ENCODE data around the gene SELENOO. TPM values are rescaled to one million over a fixed set of nuclear protein-coding genes. Genes with fewer than 3 reads are reported as not detected.

Gene SELENOO
- total and polyA plus RNA-seq, 2 of the 13 experiments (the other 11 are each of a cell fraction or from before 2014, with no cell fraction given): 14.4 to 19.0 TPM

- TF ChIP-seq HNF4A (CRISPR knock-in tag; IDR thresholded peaks at IDR 0.05) (peak; percentile 70), HNF4G (IDR thresholded peaks at IDR 0.05; ENCODE audit: borderline replicate concordance, low read depth, low read length) (peak; percentile 64; the same call in 1 of the 2 replicates), HNF4G (CRISPR knock-in tag; IDR thresholded peaks at IDR 0.05; ENCODE audit: borderline replicate concordance, low read depth) (no peak), NFE2L1 (CRISPR knock-in tag; IDR thresholded peaks at IDR 0.05; ENCODE audit: borderline replicate concordance) (no peak), ZBTB4 (CRISPR knock-in tag; IDR thresholded peaks at IDR 0.05; ENCODE audit: borderline replicate concordance) (0 out of 2 replicates have a peak, but pooled peaks have one; percentile 68), NONO (IDR thresholded peaks at IDR 0.05) (no peak), NONO (CRISPR knock-in tag; conservative IDR thresholded peaks at IDR 0.05) (0 out of 2 replicates have a peak, but pooled peaks have one; percentile 16), ZBTB38 (CRISPR knock-in tag; IDR thresholded peaks at IDR 0.05) (peak; percentile 89)
Observed at GRCh38 chr22:50225200-50225969, 24.6 kb downstream of the SELENOO start (continued).

All from HepG2 (cell line).